Measurements from ENCODE around the gene HNRNPF. TPM values are rescaled to one million over a fixed set of nuclear protein-coding genes. Genes with fewer than 3 reads are reported as not detected.

The HNRNPF gene
- total RNA-seq, 2 experiments from 2014 or later = 530 to 544 TPM

GRCh38 chr10:43408331-43408709 is 666 bp downstream of the HNRNPF start:
- no peaks in the 10 kb centered on the region for H3K9me3 Mint-ChIP-seq
- H3K27ac Mint-ChIP-seq = peak overlapping the region; percentile 99
- peaks cover 3% of the 10 kb centered on the region for H3K27me3 Mint-ChIP-seq
- peaks cover 28% of the 10 kb centered on the region for H3K4me1 Mint-ChIP-seq
- no peak for DNase-seq
- peak overlapping the region; percentile 94 for H3K4me3 Mint-ChIP-seq
- H3K36me3 Mint-ChIP-seq = peaks cover 49% of the 10 kb centered on the region

GRCh38 chr10:43407576-43408330 is 1.2 kb downstream of the HNRNPF start:
- Mint-ChIP-seq H3K36me3 (peaks cover 55% of the 10 kb centered on the region), H3K4me3 (peak overlapping the region; percentile 94), H3K27me3 (peaks cover 3% of the 10 kb centered on the region), H3K9me3 (no peaks in the 10 kb centered on the region), H3K27ac (peak overlapping the region; percentile 99), H3K4me1 (peaks cover 34% of the 10 kb centered on the region)
- peak; percentile 91 for DNase-seq

- H3K27me3 Mint-ChIP-seq = peaks cover 3% of the 10 kb centered on the region
- peak overlapping the region; percentile 99 for H3K27ac Mint-ChIP-seq
- DNase-seq = peak; percentile 66
- H3K9me3 Mint-ChIP-seq = no peaks in the 10 kb centered on the region
- H3K4me3 Mint-ChIP-seq = peak overlapping the region; percentile 94
- peaks cover 39% of the 10 kb centered on the region for H3K4me1 Mint-ChIP-seq
- H3K36me3 Mint-ChIP-seq = peaks cover 61% of the 10 kb centered on the region
These were observed 1.8 kb downstream of the HNRNPF start for GRCh38 chr10:43407148-43407575.

DNA sequence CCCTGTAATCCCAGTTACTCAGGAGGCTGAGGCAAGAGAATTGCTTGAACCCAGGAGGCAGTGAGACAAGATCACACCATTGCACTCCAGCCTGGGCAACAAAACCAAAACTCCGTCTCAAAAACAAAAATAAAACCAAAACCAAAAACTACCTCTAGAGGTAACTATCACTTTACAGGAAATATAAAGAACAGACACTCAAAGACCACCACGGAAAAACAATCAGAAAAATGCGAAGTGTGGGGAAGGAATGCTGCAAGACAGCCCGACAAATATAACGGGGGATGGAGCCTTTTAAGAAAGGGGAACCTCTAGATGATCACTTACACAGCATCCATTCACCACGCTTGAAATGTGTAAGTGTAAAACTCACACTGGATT is 4.3 kb downstream of the HNRNPF start:
- Mint-ChIP-seq H3K4me3 (peak overlapping the region; percentile 87), H3K9me3 (no peaks in the 10 kb centered on the region), H3K4me1 (peaks cover 55% of the 10 kb centered on the region), H3K27ac (peak overlapping the region; percentile 86), H3K27me3 (peaks cover 3% of the 10 kb centered on the region), H3K36me3 (peaks cover 82% of the 10 kb centered on the region)
- no peak for DNase-seq

DNA sequence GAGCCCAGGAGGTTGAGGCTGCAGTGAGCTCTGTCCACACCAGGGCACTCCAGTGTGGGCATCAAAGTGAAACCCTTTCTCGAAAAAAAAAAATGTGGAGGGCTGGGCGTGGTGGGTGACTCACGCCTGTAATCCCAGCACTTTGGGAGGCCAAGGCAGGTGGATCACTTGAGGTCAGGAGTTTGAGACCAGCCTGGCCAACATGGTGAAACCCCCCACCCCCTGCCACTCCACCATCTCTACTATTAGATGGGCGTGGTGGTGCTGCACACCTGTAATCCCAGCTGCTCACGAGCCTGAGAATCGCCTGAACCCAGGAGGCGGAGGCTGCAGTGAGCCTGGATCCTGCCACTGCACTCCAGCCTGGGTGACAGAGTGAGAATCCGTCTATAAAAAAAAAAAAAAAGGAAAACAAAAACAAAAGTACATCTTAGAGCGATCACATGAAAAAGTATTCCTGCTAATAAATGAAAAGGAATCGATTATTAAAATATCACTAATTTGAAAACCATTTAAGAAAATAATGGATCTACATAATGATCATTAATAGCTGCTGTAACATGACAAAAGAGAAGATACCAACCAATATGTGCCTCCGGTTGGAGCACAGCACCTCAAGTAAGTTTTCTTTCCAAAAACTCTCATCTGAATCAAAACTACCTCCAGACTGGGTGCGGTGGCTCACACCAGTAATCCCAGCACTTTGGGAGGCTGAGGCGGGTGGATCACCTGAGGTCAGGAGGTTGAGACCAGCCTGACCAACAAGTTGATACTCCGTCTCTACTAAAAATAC is 4.9 kb downstream of the HNRNPF start:
- Mint-ChIP-seq H3K4me3 (peak overlapping the region; percentile 87), H3K27ac (peak overlapping the region; percentile 86), H3K36me3 (peaks cover 84% of the 10 kb centered on the region), H3K9me3 (no peaks in the 10 kb centered on the region), H3K27me3 (peaks cover 3% of the 10 kb centered on the region), H3K4me1 (peaks cover 57% of the 10 kb centered on the region)
- DNase-seq = no peak

GRCh38 chr10:43402880-43403452 is 6.0 kb downstream of the HNRNPF start:
- H3K4me3 Mint-ChIP-seq = peak overlapping the region; percentile 87
- H3K36me3 Mint-ChIP-seq = peaks cover 88% of the 10 kb centered on the region
- no peak for DNase-seq
- peaks cover 62% of the 10 kb centered on the region for H3K4me1 Mint-ChIP-seq
- peaks cover 3% of the 10 kb centered on the region for H3K27me3 Mint-ChIP-seq
- no peaks in the 10 kb centered on the region for H3K9me3 Mint-ChIP-seq
- H3K27ac Mint-ChIP-seq = peak overlapping the region; percentile 59

DNA sequence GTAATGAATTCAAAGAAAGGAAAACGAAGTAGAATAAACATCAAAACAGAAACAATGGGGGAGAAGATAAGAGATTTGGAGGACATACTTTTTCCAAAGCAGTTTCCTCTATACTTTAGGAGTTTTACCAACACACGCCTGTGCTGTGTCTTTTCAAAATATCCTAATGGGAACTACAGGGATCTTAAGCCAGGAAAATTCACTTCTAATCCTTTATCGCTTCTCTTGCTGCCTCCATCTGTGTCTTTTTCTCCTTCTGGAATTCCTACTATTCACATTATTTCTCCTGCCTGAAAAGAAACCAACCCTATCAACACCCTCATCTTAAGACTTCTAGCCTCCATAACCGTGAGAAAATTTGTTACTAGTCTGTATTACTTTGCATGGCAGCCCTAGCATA is 6.8 kb downstream of the HNRNPF start:
- Mint-ChIP-seq H3K4me1 (peaks cover 65% of the 10 kb centered on the region), H3K27ac (peak overlapping the region; percentile 59), H3K27me3 (no peaks in the 10 kb centered on the region), H3K36me3 (peaks cover 90% of the 10 kb centered on the region), H3K4me3 (peak overlapping the region; percentile 87), H3K9me3 (no peaks in the 10 kb centered on the region)
- DNase-seq = no peak

- no peak for DNase-seq
- Mint-ChIP-seq H3K4me1 (peaks cover 65% of the 10 kb centered on the region), H3K4me3 (peak overlapping the region; percentile 87), H3K9me3 (no peaks in the 10 kb centered on the region), H3K36me3 (peaks cover 91% of the 10 kb centered on the region), H3K27me3 (no peaks in the 10 kb centered on the region), H3K27ac (peak overlapping the region; percentile 59)
These were observed 7.4 kb downstream of the HNRNPF start for GRCh38 chr10:43401627-43402026.

DNA sequence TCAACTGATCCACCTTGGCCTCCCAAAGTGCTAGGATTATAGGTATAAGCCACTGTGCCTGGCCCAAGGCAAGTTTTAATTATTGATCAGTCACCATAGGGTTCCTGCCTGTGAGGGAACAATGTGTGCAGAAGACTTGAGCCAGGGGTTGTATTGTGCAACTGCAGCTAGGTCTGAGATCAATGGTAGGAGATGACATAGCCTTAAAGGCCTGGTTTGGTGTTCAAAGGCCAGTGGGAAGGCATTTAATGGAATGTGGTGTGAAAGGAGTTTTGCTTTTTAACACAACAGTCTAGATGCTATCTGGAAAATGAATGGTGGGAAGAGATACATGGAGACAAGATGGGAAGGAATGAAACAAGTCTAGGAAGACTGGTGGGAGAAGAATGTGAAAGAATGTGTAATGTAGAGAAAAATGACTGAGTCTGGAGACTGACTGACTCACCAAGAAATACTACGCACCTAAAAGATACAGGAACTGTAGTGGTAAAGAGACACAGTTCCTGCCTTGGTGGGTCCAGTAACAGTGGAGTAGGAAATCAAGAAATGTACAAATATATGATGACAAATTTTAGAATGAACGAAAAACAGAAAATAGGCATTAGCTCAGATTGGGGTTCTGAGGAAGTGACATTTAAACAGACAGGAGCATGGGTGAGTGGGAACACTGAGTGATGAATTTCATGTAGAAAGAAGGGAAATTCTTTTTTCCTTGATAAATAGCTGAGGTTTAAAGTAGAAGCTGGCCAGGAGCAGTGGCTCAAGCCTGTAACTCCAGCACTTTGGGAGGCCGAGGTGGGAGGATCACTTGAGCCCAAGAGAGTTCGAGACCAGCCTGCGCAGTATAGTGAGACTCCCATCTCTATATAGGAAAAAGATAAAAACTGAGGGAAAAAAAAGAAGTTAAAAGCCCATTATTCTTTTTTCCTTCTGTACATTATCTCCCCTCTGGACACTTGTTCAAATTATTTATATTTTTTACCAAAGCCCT is 9.4 kb downstream of the HNRNPF start:
- DNase-seq = no peak
- peaks cover 90% of the 10 kb centered on the region for H3K36me3 Mint-ChIP-seq
- H3K4me3 Mint-ChIP-seq = peak overlapping the region; percentile 93
- H3K9me3 Mint-ChIP-seq = no peaks in the 10 kb centered on the region
- no peaks in the 10 kb centered on the region for H3K27me3 Mint-ChIP-seq
- H3K27ac Mint-ChIP-seq = peak overlapping the region; percentile 92
- peaks cover 75% of the 10 kb centered on the region for H3K4me1 Mint-ChIP-seq

DNA sequence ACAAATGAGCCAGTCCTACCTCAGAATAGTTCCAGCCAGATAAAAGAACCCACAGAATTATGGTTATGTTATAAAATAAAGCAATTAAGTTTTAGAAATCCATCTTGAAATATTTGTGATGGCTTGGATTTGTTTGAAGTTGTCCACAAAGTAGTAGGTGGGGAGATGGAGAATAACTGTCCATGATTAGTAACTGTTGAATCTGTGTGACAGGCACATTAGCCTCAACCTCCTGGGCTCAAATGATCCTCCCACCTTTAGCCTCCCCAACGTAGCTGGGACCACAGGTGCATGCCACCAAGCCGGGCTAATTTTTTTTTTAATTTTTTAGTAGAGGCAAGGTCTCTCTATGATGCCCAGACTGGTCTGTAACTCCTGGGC is 10.1 kb downstream of the HNRNPF start:
- Mint-ChIP-seq H3K4me1 (peaks cover 71% of the 10 kb centered on the region), H3K27ac (peak overlapping the region; percentile 98), H3K9me3 (no peaks in the 10 kb centered on the region), H3K27me3 (no peaks in the 10 kb centered on the region), H3K36me3 (peaks cover 87% of the 10 kb centered on the region), H3K4me3 (peak overlapping the region; percentile 93)
- DNase-seq = no peak

DNA sequence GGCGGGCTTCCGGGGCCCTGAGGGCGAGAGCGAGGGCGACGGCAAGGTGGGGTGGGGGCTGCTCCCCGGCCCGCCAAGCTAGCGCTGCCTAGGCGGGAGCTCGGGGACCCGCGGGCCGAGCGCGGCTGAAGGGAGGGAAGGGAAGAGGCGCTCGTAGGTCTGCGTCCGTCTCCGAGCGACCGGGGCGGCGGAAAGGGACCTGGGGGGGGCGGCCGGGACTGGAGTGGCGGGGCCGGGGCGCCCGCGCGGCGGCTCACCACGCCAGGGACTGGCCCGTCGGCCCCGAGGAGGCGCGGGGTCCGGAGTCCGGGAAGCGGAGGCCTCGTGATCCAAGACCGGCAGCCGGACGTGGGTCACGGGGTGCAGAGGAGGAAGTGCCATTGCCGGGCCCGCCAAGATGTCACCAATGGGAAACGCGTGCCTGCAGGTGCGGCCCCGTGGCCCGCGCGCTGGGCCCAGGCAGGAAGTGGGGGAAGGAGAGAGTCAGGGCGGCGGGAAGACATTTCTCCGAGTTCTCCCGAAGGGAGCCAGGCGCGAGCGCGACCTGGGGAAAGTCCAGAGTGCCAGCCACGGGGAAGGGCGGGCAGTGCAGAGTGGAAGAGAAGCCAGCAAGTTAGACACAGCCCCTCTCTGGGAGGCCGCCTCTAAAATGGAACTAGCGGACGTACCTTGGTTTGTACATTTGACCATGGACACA is 11.9 kb downstream of the HNRNPF start:
- Mint-ChIP-seq H3K27ac (peak overlapping the region; percentile 98), H3K4me1 (peaks cover 69% of the 10 kb centered on the region), H3K36me3 (peaks cover 86% of the 10 kb centered on the region), H3K27me3 (no peaks in the 10 kb centered on the region), H3K4me3 (peak overlapping the region; percentile 93), H3K9me3 (no peaks in the 10 kb centered on the region)
- DNase-seq = peak; percentile 90

DNA sequence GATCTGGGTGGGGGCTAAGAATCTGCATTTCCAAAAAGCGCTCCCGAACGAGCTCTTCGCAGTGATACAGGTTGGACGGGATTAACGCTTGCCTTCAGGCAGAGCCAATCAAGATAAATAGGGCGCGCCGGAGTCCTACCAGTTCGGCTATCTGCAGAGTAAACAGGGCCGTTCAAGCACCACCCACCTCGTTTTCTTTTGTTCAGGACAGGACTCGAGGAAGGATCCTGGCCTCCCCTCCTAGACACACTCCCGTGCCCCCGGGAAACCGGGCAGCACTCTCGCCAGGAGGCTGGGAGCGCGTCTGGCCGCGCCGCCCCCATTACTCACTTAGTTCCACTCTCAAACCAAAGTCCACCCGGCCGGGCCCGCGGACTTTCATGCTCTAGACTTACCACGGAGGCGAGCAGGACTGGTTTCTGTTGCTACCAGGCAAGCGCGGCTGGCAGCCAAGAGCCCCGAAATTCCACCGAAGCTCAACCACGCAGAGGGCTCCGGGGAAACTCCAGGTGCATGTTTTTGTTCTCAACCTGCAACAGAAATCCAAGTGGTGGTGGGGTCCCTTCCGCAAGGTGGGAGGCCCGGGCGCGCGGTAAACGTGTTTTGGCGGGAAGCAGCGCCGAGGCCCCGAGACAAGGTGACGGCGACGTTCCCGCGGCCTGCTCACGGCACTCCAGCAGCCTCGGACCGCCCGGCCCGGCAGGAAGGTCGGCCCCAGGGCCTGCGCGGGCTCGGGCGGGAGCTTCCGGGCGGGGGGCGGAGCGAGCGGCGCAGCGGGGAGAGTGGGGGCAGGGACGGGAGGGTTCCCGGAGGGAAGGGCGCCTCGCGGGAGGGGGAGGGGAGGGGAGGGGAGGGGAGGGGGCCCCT is 12.7 kb downstream of the HNRNPF start:
- H3K4me1 Mint-ChIP-seq = peaks cover 68% of the 10 kb centered on the region
- no peaks in the 10 kb centered on the region for H3K27me3 Mint-ChIP-seq
- H3K4me3 Mint-ChIP-seq = peak overlapping the region; percentile 93
- peak; percentile 86 for DNase-seq
- no peaks in the 10 kb centered on the region for H3K9me3 Mint-ChIP-seq
- peaks cover 85% of the 10 kb centered on the region for H3K36me3 Mint-ChIP-seq
- peak overlapping the region; percentile 97 for H3K27ac Mint-ChIP-seq

DNA sequence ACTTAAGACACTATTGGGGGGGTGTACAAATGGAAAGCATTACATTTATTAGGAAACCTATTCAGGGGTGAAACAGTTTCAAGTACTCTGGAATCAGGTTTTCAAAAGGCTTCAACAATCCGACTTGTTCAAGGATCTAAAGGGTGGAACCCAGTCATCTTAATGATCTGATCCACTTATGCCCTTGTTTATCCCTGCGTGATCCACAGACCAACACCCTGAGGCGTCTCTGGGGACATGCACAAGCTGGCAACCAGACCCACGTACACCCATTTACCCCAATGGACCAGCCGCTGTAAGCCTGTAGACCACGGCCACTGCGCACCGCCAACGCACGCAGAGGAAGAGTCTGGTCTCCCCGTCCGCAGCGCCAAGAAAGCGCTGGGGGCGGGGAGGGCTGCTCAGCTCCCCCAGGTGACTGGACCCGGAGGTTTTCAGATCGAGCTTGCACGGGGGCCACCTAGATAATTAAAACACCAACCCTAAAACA is 13.4 kb downstream of the HNRNPF start:
- Mint-ChIP-seq H3K27ac (peak overlapping the region; percentile 97), H3K4me1 (peaks cover 67% of the 10 kb centered on the region), H3K9me3 (no peaks in the 10 kb centered on the region), H3K36me3 (peaks cover 84% of the 10 kb centered on the region), H3K4me3 (peak overlapping the region; percentile 89), H3K27me3 (no peaks in the 10 kb centered on the region)
- DNase-seq = peak; percentile 35

All from activated naive CD8-positive, alpha-beta T cell treated with anti-CD3 and anti-CD28 coated beads for 36 hours (primary cell).